Putamen (tissue), 1 donor: Measurements from ENCODE around the gene SLC22A16.
"Not testable (repeated sequence)": the region's sequence is repeated elsewhere in the genome, so short reads cannot be mapped to it uniquely, and the experiment has no call there.

Source experiments
- DNase-seq: peaks from one replicate; pipeline ENCODE4 v3.0.0-alpha.2; 2016; ENCODE audit warnings: low spot score

Gene SLC22A16

GRCh38 chr6:110476046-110476849, at the start of gene SLC22A16:
SLC22A16 (minus strand) TSS chr6:110476613; CDS start chr6:110476574, 39 bp downstream.
- DNase-seq: no peak

- no peak for DNase-seq
Measured at GRCh38 chr6:110525001-110525400, 48.6 kb upstream of the SLC22A16 start.

- no peak for DNase-seq
Measured at GRCh38 chr6:110524305-110524704, 47.9 kb upstream of the SLC22A16 start.

GRCh38 chr6:110523451-110524021, 47.1 kb upstream of the SLC22A16 start:
- no peak for DNase-seq

- no peak for DNase-seq
Measured at GRCh38 chr6:110522427-110522826, 46.0 kb upstream of the SLC22A16 start.

GRCh38 chr6:110520992-110521543, 44.7 kb upstream of the SLC22A16 start:
- no peak for DNase-seq

GRCh38 chr6:110520209-110520965, 44.0 kb upstream of the SLC22A16 start:
- no peak for DNase-seq

- DNase-seq: no peak
Measured at GRCh38 chr6:110517601-110518281, 41.3 kb upstream of the SLC22A16 start.

GRCh38 chr6:110517034-110517433, 40.6 kb upstream of the SLC22A16 start:
- DNase-seq: no peak

GRCh38 chr6:110514818-110515217, 38.4 kb upstream of the SLC22A16 start:
- no peak for DNase-seq

GRCh38 chr6:110512991-110513390, 36.6 kb upstream of the SLC22A16 start:
- no peak for DNase-seq

- not testable (repeated sequence) for DNase-seq
Measured at GRCh38 chr6:110512549-110512948, 36.1 kb upstream of the SLC22A16 start.

- DNase-seq: no peak
Measured at GRCh38 chr6:110511401-110511800, 35.0 kb upstream of the SLC22A16 start.

GRCh38 chr6:110509617-110510241, 33.3 kb upstream of the SLC22A16 start:
- DNase-seq: no peak

- not testable (repeated sequence) for DNase-seq
Measured at GRCh38 chr6:110504891-110505290, 28.5 kb upstream of the SLC22A16 start.

- no peak for DNase-seq
Measured at GRCh38 chr6:110495949-110496348, 19.5 kb upstream of the SLC22A16 start.

GRCh38 chr6:110493253-110493800, 16.9 kb upstream of the SLC22A16 start:
- DNase-seq: no peak

- no peak for DNase-seq
Measured at GRCh38 chr6:110492584-110492983, 16.2 kb upstream of the SLC22A16 start.

GRCh38 chr6:110491644-110492317, 15.4 kb upstream of the SLC22A16 start:
- no peak for DNase-seq

- no peak for DNase-seq
Measured at GRCh38 chr6:110491299-110491643, 14.9 kb upstream of the SLC22A16 start.

- DNase-seq: no peak
Measured at GRCh38 chr6:110490110-110490509, 13.7 kb upstream of the SLC22A16 start.
